Stimulated activated memory B cell treated with anti-CD40 and anti-IgM and Interleukin-4, amounts not matched to agents 10 μg/mL and 1 μg/mL and 100 μg/mL, for 72 hours (primary cell): Measurements from ENCODE around the gene STXBP1.

Experiments used
- ATAC-seq: fragments of 150-1000 bp; cut with Tn5 transposase; 2 replicates; pipeline ENCODE4 v1.10.0; 2021
- H3K27ac Mint-ChIP-seq: one replicate; pipeline ENCODE4 v1.8.0; 2022; ENCODE audit warnings: mild to moderate bottlenecking, mixed read lengths
- H3K27me3 Mint-ChIP-seq: one replicate; pipeline ENCODE4 v1.8.0; 2022; ENCODE audit warnings: mixed read lengths
- H3K36me3 Mint-ChIP-seq: one replicate; pipeline ENCODE4 v1.8.0; 2022; ENCODE audit warnings: mixed read lengths
- H3K4me1 Mint-ChIP-seq: one replicate; pipeline ENCODE4 v1.8.0; 2022; ENCODE audit warnings: mixed read lengths
- H3K4me3 Mint-ChIP-seq: one replicate; pipeline ENCODE4 v1.8.0; 2022; ENCODE audit warnings: mild to moderate bottlenecking, moderate library complexity, mixed read lengths
- H3K9me3 Mint-ChIP-seq: one replicate; pipeline ENCODE4 v1.8.0; 2022; ENCODE audit warnings: mixed read lengths

Gene STXBP1

DNA sequence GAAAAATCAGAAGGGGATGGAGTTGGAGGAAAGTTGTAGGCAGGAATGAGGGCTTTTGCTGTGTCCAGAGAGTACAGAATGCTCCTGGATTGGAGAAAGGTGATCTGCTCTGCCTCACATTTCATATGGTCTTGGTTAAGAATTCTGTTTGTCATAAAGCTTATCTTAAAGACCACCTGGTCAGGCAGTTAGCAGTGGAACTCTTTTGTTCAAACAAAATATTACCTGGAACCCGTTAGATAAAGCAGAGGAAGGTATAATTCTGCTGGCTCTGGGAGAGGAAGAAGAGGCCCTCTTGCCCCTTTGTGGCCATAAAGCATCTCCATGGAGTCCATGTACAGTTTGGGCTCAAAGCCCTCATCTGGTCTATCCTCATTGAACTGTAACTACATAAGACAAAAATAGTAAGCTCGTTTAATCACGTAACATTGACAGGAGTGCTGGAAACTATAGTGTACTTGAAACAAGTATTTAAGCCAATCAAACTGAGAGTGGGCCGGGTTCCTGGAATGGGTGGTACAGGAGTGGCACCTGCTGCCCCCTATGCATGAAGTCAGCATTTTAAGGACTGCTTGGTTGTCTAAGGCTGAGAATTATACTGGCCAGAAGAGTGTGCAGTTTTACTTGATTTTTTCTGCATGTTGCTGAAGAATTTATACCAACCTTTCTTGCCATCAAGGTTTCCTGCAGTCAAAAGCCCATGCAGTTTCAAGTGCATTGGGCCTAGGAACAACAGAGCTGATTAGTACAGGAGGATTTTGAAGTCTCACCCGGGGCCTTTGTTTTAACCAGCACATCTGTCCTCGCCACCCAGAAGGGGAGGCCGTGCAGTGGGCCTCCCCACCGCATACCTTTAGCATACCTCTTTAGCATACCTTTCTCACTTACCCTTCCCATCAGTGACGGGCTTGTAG is 39.9 kb downstream of the STXBP1 start:
- Mint-ChIP-seq H3K4me3 (no peak overlapping the region), H3K27me3 (peaks cover 9% of the 10 kb centered on the region), H3K36me3 (no peaks in the 10 kb centered on the region), H3K27ac (no peak overlapping the region), H3K4me1 (no peaks in the 10 kb centered on the region), H3K9me3 (no peaks in the 10 kb centered on the region)
- ATAC-seq, result no peak

DNA sequence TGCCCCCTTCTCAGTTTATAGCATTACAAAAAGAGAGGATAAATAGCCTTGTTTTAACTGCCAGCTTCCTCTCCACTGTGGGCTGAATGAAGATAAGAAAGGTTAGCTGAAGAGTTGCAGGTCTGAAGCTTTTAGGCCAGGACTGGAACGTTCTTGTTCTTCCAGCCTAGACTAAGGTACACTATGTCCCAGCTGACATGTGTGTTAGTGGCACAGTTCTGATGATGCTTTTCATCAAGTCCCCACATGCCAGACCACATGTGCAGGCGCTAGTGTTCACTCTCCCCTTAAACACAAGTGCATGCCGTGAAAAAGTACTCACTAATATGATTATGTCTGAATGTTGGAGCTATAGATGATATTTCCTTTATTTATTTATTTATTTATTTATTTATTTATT is 40.7 kb downstream of the STXBP1 start:
- H3K36me3 Mint-ChIP-seq, result no peaks in the 10 kb centered on the region
- no peak overlapping the region for H3K27ac Mint-ChIP-seq
- no peak for ATAC-seq
- H3K4me3 Mint-ChIP-seq, result no peak overlapping the region
- H3K9me3 Mint-ChIP-seq, result no peaks in the 10 kb centered on the region
- peaks cover 17% of the 10 kb centered on the region for H3K27me3 Mint-ChIP-seq
- H3K4me1 Mint-ChIP-seq, result no peaks in the 10 kb centered on the region

DNA sequence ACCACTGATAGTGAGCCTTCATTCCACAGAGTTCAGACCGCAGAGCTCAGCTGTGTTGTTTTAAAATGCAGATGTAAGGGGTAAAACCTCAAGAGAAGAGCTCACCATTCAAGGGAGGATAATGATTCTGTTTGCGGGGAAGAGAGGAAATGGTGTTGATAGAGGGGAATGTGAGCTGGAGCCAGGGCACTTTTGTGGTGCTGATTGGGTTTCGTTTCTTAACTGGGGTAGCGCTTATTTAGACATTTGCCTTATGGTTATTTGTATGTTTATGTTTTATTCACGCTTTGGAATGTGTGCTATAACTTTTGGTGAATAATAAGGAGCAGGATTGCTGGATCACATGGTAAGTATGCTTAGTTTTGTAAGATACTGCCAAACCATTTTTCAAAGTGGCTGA is 42.5 kb downstream of the STXBP1 start:
- H3K27me3 Mint-ChIP-seq, result peaks cover 21% of the 10 kb centered on the region
- no peaks in the 10 kb centered on the region for H3K36me3 Mint-ChIP-seq
- no peak for ATAC-seq
- no peak overlapping the region for H3K27ac Mint-ChIP-seq
- H3K4me3 Mint-ChIP-seq, result no peak overlapping the region
- no peaks in the 10 kb centered on the region for H3K9me3 Mint-ChIP-seq
- H3K4me1 Mint-ChIP-seq, result no peaks in the 10 kb centered on the region

DNA sequence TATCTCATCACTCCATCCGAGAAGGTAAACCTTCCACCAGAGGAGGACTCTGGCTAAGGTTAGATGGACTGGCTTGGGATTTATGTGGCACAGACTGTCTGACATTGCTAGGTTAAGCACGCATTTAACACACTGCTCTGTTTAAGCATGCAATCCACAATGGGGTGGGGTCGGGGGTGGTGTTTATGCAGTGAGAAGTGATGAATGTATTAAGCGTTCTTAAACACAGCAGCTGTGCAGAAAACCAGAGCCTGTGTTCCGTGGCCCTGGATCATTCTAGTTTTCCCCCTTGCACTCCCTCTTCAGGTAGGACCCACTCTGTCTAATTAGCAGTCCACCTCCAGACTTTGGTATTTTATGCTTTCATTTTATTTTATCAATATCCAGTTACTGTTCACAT is 46.4 kb downstream of the STXBP1 start:
- no peak for ATAC-seq
- no peaks in the 10 kb centered on the region for H3K9me3 Mint-ChIP-seq
- H3K4me3 Mint-ChIP-seq, result no peak overlapping the region
- no peaks in the 10 kb centered on the region for H3K4me1 Mint-ChIP-seq
- H3K27ac Mint-ChIP-seq, result no peak overlapping the region
- peaks cover 53% of the 10 kb centered on the region for H3K27me3 Mint-ChIP-seq
- no peaks in the 10 kb centered on the region for H3K36me3 Mint-ChIP-seq

DNA sequence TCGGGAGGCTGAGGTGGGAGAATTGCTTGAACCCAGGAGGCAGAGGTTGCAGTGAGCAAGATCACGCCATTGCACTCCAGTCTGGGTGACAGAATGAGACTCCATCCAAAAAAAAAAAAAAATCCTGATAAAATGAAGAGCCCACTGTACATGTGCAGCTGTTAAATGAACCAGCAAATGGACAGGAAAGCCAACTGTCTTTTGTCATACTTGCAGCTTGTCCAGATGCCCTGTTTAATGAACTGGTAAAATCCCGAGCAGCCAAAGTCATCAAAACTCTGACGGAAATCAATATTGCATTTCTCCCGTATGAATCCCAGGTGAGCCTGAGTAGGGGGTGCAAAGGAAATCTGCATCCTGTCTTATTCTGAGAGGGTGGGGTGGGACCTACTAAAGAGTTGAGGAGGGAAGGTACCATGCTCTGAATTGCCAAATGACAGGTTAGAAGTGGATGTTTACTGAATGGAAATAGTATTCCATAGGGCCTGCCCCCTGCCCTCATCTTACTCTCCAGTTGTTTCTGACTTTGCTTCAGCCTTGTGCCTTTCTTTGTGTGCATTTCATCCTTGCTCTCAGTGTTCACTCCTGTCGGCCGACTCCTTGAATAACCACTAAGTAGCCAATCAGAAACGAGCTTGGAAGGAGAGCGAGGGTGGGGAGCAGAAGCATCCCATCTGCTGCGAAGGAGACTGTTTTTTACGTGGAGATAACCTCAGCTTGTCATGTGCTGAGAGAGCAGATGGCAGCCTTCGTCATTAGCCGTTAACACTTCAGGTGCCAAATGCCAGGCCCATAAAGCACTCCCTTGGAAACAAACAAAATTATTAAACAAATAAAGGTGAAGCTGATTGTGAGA is 49.0 kb downstream of the STXBP1 start:
- Mint-ChIP-seq H3K4me3 (no peak overlapping the region), H3K36me3 (no peaks in the 10 kb centered on the region), H3K27ac (no peak overlapping the region), H3K9me3 (no peaks in the 10 kb centered on the region), H3K27me3 (peaks cover 62% of the 10 kb centered on the region), H3K4me1 (no peaks in the 10 kb centered on the region)
- no peak for ATAC-seq

DNA sequence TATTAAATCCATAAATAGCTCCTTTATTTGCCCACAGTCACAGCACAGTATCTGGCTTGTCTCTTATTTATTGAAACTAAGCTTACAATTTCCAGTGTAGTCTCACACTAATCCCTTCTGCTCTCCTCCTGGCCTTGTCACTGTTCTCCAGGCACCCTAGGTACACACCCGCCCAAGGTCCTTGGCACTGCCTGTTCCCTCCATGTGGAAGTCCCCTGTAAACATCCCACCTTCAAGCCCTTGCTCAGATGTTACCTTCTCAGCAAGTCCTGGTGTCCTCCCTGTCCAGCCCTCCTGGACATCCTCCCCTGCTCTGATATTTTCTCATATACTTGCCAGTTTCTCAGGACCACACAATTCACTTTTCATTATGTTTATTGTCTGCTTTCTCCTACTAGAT is 50.5 kb downstream of the STXBP1 start:
- H3K9me3 Mint-ChIP-seq, result no peaks in the 10 kb centered on the region
- ATAC-seq, result no peak
- no peaks in the 10 kb centered on the region for H3K4me1 Mint-ChIP-seq
- H3K4me3 Mint-ChIP-seq, result no peak overlapping the region
- no peak overlapping the region for H3K27ac Mint-ChIP-seq
- no peaks in the 10 kb centered on the region for H3K36me3 Mint-ChIP-seq
- H3K27me3 Mint-ChIP-seq, result peaks cover 48% of the 10 kb centered on the region

DNA sequence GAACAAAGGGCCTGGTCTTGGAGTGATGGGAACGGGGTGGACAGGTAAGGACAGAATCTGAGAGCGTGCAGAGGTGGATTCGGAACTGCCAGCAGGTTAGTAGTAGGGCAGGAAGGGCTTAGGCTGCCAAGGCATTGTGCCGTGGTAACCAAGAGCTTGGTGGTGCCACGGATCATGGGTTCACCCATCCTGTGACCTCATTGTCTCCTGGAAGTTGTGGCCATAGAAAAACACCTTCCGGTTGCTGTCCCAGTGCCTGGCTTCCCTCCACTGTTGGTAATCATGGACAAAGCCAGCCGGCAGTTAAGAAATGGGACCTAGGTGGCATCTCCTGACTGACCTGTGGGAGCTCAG is 52.2 kb downstream of the STXBP1 start:
- H3K27ac Mint-ChIP-seq, result no peak overlapping the region
- no peaks in the 10 kb centered on the region for H3K36me3 Mint-ChIP-seq
- H3K9me3 Mint-ChIP-seq, result no peaks in the 10 kb centered on the region
- ATAC-seq, result no peak
- no peak overlapping the region for H3K4me3 Mint-ChIP-seq
- H3K4me1 Mint-ChIP-seq, result no peaks in the 10 kb centered on the region
- peaks cover 50% of the 10 kb centered on the region for H3K27me3 Mint-ChIP-seq

DNA sequence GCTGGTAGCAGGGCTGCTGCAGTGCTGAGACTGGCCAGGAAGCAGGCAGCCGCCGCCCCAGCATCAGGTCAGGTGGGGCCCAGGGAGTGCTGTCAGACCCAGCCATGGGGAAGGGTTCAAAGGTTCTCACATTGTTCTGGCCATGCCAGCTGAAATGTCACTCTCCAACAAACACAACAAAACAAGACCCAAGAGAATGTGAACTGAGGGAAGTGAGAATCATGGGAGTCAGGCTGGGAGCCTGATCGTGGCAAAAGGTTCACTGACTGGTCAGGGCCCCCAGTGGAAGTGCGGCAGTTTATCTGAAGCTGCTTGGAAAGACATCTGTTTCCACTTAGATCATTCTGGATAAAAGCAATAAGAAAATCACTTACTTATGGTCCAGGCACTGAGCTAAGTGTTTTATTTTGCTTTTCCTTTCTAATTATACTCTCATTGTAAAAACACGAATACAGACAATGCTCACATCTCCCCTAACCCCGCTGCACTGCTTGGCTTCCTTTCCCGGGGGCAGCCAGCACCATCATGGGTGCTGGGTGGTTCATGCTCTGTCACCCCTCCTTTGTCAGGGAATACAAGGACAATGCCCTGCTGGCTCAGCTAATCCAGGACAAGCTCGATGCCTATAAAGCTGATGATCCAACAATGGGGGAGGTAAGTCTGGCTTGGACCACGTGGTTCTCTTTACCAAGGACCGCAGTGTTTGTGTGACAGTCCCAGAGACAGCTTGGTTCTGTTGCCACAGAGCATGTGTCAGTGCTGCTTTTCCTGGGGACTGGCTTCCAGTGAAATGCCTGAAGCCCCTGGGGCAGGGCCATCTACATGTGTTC is 52.8 kb downstream of the STXBP1 start:
- Mint-ChIP-seq H3K27ac (no peak overlapping the region), H3K4me3 (no peak overlapping the region), H3K27me3 (peaks cover 48% of the 10 kb centered on the region), H3K4me1 (no peaks in the 10 kb centered on the region), H3K9me3 (no peaks in the 10 kb centered on the region), H3K36me3 (no peaks in the 10 kb centered on the region)
- ATAC-seq, result no peak

DNA sequence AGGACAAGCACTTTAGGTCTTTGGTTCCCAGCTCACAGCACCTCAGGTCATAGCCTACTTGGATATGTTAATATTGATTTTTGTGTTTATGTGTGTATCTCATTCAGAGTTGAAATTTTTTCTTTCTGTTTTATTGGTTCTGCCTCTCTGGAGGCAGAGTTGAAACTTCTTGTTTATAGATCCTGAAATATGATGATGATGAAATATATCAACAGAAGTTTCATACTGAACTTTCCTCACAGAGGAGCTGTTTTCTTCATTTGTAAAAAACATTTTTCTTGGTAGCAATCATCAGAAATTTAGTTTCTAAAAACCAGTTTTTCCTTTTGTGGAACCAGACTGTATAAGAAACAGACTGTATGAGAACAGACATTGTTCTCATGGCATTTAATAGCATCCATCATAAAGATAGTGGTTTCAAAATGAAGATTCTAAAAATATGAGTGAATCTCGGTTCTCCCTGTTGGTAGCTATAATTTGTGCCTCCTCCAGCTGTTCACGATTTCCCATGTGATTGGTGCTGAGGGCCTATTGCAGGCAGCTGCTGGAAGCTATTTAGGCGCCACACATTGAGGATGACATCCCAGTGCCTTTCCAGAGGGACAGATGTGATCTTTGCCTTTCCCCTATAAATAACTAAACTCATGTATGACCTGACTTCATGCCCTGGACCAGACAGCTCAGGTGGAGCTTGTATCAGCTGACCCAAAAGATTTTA is 55.2 kb downstream of the STXBP1 start:
- Mint-ChIP-seq H3K4me3 (no peak overlapping the region), H3K4me1 (no peaks in the 10 kb centered on the region), H3K27ac (no peak overlapping the region), H3K27me3 (peaks cover 41% of the 10 kb centered on the region), H3K36me3 (no peaks in the 10 kb centered on the region), H3K9me3 (no peaks in the 10 kb centered on the region)
- ATAC-seq, result no peak

DNA sequence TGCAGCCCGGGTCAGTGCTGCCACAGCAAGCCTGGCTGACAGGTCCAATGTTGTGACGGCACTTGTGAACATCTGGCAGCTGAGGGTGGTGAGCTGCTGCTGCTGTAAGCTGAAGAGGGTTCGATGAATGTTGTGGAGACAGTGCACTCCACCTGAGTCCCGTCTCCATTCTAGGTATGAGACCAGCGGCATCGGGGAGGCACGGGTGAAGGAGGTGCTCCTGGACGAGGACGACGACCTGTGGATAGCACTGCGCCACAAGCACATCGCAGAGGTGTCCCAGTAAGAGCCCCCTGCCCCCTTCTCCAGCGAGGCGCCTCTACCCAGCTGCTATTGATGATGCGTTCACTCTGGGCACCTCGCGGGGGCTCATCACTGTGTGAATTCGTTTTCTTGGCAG is 55.8 kb downstream of the STXBP1 start:
- no peak for ATAC-seq
- Mint-ChIP-seq H3K4me1 (no peaks in the 10 kb centered on the region), H3K4me3 (no peak overlapping the region), H3K9me3 (no peaks in the 10 kb centered on the region), H3K36me3 (no peaks in the 10 kb centered on the region), H3K27me3 (peaks cover 35% of the 10 kb centered on the region), H3K27ac (no peak overlapping the region)

DNA sequence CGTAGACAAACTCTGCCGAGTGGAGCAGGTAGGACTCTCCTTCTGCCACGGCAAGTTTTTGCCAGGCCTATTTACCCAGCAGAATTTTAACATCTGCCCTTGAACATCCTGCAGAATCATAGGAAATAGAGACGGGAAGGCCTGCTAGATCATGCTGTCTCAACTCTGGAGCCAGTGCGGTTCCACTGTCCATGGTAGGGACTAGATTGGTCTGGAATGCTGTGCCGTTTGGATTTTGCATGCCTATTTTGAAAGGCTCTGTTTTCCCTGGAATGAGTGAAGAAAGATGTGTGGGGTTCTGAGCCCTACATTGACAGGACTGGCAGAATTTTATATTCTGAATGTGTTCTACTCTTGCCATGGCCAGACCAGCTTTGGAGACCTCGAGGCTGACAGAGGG is 61.2 kb downstream of the STXBP1 start:
- Mint-ChIP-seq H3K4me3 (no peak overlapping the region), H3K36me3 (no peaks in the 10 kb centered on the region), H3K27me3 (peaks cover 14% of the 10 kb centered on the region), H3K4me1 (no peaks in the 10 kb centered on the region), H3K9me3 (no peaks in the 10 kb centered on the region), H3K27ac (no peak overlapping the region)
- no peak for ATAC-seq

DNA sequence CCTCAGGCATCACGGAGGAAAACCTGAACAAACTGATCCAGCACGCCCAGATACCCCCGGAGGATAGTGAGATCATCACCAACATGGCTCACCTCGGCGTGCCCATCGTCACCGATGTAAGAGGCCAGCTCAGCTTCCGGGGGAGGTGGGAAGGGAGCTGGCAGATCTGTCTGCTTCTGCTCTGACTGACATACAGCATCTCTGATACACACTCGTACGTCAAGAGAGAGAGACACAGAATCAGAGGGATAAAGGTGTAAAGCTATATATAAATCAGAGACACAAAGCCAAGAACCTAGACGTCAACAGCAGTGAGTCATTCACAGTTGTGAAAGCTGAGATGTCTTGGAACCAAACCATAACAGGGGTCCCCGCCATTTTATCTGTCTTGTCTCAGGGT is 64.6 kb downstream of the STXBP1 start:
- no peak for ATAC-seq
- Mint-ChIP-seq H3K36me3 (no peaks in the 10 kb centered on the region), H3K4me1 (no peaks in the 10 kb centered on the region), H3K9me3 (no peaks in the 10 kb centered on the region), H3K27ac (no peak overlapping the region), H3K27me3 (peaks cover 30% of the 10 kb centered on the region), H3K4me3 (no peak overlapping the region)

DNA sequence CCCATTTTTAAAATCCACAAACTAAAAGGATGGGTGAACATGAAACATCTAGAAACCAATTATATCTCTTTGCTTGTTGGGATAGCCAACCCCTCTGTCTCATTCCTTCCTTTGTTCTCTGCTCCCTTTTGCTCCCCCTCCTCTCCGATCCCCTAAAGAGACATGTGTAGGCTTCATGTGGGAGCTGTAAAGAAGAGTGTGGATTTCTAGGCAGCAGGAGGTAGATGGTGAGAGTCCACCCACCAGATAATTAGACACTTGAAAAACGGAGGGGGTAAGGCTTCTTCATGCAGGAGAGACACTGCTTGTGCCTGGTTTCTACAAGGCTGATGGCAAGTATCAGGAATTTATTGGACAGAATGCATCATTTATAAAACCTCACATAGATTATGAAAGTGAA is 67.4 kb downstream of the STXBP1 start:
- no peak overlapping the region for H3K4me3 Mint-ChIP-seq
- no peaks in the 10 kb centered on the region for H3K4me1 Mint-ChIP-seq
- no peaks in the 10 kb centered on the region for H3K9me3 Mint-ChIP-seq
- ATAC-seq, result no peak
- H3K27ac Mint-ChIP-seq, result no peak overlapping the region
- H3K36me3 Mint-ChIP-seq, result no peaks in the 10 kb centered on the region
- H3K27me3 Mint-ChIP-seq, result peaks cover 39% of the 10 kb centered on the region

DNA sequence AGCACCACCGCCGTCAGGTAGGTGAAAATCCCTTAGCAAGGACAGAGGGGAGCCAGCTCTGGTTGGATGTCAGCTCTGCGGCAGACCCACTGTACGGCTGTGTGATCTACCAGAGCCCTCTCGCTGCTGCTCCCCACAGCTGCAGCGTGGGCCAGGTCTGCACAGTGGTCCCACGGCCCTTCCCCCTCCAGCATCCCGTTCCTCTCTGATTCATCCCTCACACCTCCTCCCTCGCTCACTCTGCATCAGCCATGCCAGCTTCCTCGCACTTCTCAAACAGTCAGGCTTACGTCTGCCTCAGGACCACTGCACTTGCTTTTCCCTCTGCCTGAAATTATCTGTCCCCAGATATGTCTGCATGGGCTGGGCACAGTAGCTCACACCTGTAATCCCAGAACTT is 68.1 kb downstream of the STXBP1 start:
- no peaks in the 10 kb centered on the region for H3K36me3 Mint-ChIP-seq
- H3K27ac Mint-ChIP-seq, result no peak overlapping the region
- H3K4me3 Mint-ChIP-seq, result no peak overlapping the region
- H3K9me3 Mint-ChIP-seq, result no peaks in the 10 kb centered on the region
- ATAC-seq, result no peak
- H3K27me3 Mint-ChIP-seq, result peaks cover 45% of the 10 kb centered on the region
- H3K4me1 Mint-ChIP-seq, result no peaks in the 10 kb centered on the region

DNA sequence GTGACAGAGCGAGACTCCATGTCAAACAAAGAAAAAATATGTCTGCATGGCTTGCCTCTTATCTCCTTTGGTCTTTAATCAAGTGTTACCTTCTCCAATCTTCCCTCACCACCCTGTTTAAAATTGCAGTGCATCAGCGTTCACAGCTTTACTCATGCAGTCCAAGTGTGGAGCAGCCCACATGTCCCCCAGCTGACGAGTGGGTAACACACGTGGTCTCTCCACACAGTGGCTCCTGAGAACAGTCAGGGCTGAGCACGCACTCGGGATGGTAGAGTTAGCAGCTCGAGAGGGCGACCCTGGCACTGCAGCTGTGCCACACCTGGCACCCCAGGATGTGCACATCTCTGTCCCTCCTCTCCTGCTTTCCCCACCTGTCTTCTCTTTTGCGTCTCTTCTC is 68.8 kb downstream of the STXBP1 start:
- Mint-ChIP-seq H3K9me3 (no peaks in the 10 kb centered on the region), H3K4me1 (no peaks in the 10 kb centered on the region), H3K27ac (no peak overlapping the region), H3K27me3 (peaks cover 48% of the 10 kb centered on the region), H3K4me3 (no peak overlapping the region), H3K36me3 (no peaks in the 10 kb centered on the region)
- ATAC-seq, result no peak
